GM03348 (cell line): ENCODE measurements around the gene EMC1.
A peak's percentile ranks its signal among the peaks of the same experiment; 100 is the strongest.
"Not testable (repeated sequence)": the region's sequence is repeated elsewhere in the genome, so short reads cannot be mapped to it uniquely, and the experiment has no call there.

Experiments used
- DNase-seq: peaks from one replicate; pipeline ENCODE4 v3.0.0; 2012; ENCODE audit warnings: low spot score

The EMC1 gene

GRCh38 chr1:19260211-19261138 lies 9.2 kb upstream of the EMC1 start:
- peak; percentile 91 for DNase-seq

DNA sequence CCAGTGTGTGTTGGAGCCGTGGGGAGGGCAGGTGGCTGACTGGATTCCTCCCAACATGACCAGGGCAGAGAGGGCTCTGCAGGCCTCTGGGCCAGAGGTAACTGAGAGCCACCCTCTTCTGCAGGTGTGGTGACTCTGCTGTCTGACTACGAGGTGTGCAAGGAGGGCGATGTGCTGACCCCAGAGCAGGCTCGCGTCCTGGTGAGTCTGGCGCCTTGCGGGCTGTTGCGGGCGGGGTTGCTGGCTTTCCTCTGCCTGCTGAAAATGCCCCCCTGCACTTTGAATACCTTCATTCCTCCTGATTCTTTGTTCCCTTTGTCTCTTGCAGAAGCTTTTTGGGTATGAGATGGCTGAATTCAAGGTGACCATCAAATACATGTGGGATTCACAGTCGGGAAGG lies 7.0 kb upstream of the EMC1 start:
- no peak for DNase-seq

- DNase-seq = no peak
These were observed 6.0 kb upstream of the EMC1 start for GRCh38 chr1:19257178-19257914.

GRCh38 chr1:19256301-19256700 lies 5.0 kb upstream of the EMC1 start:
- DNase-seq = not testable (repeated sequence)

DNA sequence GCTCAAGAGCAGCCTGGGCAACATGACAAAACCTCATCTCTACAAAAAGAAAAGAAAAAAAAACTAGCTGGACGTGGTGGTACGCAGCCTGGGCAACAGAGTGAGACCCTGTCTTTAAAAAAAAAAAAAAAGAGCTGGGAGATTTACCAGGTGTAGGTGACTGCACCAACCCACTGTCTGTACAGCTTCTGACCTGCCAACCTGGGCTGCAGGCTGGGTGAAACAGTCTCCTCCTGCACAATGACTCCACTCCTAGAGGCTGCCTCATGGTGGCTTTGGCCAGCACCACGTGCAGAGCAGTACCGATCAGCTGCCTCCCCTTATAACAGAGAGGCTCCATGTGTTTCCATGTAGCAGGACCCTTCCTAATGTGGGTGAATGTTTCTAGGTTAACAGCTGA lies 4.0 kb upstream of the EMC1 start:
- no peak for DNase-seq

DNA sequence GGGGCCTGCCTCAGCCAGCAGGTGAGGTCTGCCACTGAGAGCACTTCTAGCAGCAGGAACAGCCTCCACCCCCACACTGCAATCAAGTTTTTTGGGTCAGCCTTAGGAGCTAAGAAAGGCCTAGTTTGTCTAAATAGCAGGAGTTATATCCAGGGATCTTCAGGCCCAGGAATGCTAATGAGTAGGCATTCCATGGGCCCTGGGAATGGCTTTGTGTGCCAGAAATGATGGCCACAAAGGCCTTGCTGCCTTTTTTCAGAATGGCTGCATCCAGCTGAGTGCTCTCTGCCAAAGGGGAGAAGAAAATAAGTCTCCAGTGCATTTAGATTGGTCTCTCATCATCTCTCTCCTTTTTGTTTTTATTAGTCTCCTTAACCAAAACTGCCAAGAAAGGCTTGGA lies 3.1 kb upstream of the EMC1 start:
- DNase-seq = no peak

DNA sequence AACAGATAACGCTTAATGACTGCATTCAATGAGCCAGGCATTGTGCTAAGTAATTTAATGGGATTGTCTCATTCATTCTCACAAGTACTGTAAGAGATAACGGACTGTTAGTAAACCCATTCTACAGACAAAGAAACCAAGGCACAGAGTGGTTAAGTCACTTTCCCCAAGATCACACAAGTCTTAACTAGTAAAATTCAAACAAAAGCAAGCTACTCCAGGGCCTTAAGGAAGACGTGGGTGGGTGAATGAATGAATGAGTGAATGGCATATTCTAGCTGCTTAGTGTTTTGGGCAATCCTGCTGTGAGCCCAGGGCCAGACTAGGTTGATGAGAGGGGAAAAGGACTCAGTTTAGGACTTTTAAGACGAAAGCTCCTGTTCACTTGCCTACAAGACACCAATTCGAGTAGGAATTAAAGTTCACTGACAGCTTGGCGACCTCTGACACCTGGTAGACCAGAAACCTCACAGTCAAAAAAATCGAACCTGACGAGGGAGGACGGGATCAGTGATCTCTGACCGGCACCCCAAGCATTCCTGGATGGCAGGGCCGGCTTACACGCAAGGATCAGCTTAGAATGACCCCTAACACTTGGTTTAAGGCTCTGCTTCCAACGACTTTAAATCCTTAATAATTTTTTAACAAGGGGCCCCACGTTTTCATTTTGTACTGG lies 557 bp downstream of the EMC1 start:
- no peak for DNase-seq

DNA sequence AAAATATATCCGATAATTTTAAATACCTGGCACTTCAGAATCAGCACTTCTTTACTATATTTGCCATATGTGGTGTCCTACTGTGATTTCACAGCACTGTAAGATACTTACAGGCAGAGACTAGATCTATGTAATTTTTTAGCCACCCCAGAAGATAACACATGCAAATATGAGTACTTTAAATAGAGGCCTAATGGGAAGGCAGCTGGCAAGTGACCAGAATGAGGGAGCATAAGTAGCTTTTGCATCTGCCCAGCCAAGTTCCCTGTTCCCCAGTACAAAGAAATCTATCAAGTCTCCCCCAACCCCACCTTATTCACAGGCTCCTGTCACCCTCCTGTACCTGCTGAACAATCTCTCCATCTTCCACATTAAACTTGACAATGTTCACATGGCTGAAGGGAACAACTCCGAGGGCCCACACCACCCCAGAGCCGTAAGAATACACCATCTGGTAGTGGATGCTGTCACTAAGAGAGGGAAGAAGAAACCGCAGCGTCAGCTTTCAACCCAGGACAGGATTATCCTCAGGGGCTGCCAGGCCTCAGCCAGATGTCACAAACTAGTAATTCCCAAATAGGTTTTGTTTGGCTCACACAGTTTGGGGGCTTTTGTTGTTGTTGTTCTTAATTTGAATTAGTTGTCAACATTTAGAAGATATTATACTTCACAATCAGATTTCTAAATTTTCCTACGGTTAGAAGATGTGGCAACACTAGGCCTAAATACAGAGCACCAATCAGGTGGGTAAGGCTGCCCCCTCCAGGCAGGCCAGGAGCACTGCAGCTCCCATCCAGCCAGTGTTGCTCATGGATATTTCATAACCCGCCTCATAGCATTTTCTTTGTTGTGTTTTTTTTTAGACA lies 10.4 kb downstream of the EMC1 start:
- peak; percentile 92 for DNase-seq

DNA sequence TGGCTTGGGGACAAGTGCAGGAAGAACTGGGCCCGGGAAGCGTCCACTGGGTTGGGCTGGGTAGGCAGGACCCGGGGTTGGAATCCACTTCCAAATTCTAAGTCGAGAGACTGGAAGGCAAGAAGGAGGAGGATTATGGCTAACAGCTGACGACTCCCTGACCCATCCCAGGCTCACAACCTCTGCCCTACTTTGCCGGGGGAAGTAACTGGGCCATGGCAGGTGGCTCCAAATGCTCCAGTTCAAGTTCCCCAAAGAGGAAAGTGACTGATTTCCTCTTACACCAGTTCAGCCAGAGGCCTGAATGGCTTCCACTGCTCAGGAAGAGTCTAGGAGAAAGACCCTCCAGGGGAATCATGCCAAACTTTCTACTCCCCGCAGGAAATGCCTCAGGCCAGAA lies 11.4 kb downstream of the EMC1 start:
- no peak for DNase-seq

GRCh38 chr1:19234224-19234623 lies 17.1 kb downstream of the EMC1 start:
- no peak for DNase-seq

DNA sequence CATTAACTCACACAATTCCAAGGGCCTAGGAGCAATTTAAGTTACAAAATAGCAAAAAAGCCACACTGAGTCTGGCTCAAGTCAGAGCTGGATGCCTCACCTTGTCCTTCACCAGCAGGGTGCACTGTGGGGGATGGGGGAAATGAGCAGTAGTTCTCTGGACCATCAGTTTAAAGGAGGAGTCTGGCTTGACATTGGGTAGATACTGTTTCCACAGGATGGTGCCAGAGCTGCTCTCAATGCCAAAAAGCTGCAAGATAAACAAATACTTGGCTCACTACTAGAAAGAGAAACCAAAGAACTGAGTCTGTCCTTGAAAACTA lies 18.8 kb downstream of the EMC1 start:
- no peak for DNase-seq

- not testable (repeated sequence) for DNase-seq
These were observed 19.4 kb downstream of the EMC1 start for GRCh38 chr1:19231736-19232523.

DNA sequence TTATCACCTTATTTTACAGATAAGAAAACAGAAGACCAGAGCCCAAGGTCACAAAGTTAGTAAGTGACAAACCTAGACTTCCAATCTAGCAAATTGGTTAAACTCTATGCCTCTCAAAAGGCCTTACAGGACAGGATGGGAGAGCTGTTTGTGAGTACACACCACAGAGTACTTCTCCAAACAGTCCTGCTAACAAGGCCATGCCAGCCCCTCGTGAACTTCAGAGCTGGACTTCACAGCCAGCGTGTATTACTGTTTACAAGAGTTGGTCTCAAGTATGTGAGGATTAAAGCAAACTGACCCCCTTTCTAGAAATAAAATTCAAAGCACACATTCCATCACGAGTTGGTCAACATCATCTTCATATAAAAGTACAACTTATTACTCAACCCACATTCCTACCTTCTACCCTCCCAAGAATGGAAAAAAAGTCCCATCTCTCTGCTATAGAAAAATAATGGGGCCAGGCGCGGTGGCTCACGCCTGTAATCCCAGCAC lies 21.4 kb downstream of the EMC1 start:
- no peak for DNase-seq

DNA sequence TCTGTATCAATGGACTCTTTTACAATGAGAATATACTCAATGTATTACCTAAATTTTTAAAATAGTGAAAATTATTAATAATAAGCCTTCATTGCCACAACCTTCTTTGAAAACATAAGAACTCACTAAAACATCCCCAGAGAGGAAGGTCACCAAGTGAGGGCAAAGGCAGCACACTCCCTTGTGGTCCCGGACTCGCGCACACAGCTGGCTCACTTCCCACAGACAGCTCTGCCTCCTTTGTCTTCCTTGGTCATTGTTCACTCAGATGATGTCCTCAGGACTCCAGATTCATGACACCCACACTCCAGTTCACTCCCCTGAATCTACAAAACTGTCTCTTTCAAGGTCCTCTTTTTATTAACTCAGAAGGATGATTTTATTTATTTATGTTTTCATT lies 22.1 kb downstream of the EMC1 start:
- no peak for DNase-seq

DNA sequence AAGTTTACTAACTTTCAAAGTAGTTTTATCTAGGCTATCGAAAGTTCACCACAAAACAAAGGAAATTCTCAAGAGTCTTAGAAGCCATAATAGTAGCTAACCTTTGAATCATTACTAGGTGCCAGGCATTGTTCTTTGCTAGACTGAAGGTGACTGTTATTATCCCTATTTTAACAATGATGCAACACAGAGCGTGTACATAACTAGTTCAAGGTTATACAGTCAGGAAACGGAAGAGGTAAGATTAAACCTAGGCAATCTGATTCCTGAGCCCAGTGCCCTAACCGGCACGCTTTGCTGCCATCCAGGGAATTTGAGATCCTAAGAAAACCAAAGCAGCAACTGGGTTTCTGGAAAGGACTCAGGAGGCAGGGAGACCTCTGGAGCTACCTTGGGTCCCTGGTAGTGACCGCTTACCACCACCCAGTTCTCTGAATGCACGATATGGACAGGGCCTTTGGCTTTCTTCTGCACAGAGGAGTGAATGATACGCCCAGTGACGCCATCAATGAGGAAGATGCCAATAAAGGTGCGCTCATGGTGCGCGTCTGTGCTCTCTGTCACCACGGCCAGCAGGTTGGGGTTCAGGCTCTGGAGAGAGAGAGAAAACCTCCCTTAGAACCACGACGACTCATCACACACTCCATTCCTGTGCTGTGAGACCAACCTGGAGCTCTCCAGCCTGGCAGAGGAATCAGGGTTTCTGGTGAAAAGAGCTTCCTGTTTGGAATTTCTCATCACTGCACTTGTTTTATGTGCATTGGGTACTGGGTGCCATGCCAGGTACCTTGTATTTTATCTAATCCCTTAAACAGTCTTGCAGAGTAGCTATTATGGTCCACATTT lies 28.1 kb downstream of the EMC1 start:
- DNase-seq = no peak

GRCh38 chr1:19222573-19222972 lies 28.8 kb downstream of the EMC1 start:
- DNase-seq = no peak

- DNase-seq = no peak
These were observed 30.3 kb downstream of the EMC1 start for GRCh38 chr1:19220991-19221390.

DNA sequence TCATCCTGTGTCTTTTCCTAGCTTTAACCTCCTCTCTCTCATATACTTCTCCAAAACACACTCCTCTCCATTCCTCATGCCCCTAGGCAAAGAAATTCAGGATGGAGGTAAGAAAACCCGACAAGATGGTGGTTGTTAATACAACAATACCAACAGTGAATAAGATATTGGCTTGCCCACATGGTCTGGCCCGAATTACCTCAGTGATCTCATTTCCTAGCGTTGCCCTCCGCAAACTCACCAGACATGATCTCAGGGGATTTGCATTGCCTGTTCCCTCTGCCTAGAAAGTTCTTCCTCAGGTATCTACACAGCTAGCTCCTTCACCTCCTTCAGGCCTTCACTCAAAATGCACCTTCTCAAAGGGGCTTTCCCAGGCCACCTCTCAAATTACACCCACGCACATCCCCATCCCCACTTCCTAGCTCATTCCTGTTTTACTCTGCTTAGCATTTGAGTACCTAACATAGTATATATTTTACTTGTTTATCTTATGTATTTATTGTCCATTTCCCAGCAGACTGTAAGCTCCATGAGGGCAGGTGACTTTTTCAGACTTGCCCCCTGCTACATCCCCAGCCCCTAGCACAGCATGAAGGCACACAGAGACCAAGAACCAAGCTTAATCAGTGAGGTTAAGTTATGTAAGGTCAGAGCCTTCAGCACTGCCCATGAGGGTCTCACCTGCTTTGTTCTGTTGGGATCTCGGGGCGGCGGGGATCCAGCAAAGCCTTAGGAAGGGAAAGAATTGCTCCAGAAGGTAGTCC lies 31.1 kb downstream of the EMC1 start:
- DNase-seq = no peak

- no peak for DNase-seq
These were observed 31.9 kb downstream of the EMC1 start for GRCh38 chr1:19219451-19219850.
